ENCODE results near the gene FNBP1L. TPM values are rescaled to one million over a fixed set of nuclear protein-coding genes. Genes with fewer than 3 reads are reported as not detected.

FNBP1L gene
- total RNA-seq, 2 donors from 2014 or later, result 12.2 to 13.2 TPM

- no peaks in the 10 kb centered on the region for H3K36me3 ChIP-seq
- DNase-seq (ENCODE audit: low spot score) (no peak), ATAC-seq (ENCODE audit: insufficient number of reproducible peaks, low FRiP score, low read depth) (no peak)
- no peak overlapping the region for H3K4me3 ChIP-seq
- no peaks in the 10 kb centered on the region for H3K27me3 ChIP-seq (replicated peaks; ENCODE audit: insufficient read depth)
- H3K4me1 ChIP-seq (ENCODE audit: control insufficient read depth in 1 of 2, low read depth in 2 of 2), result peaks cover 31 to 82% of the 10 kb centered on the region in 2 donors
- H3K9me3 ChIP-seq, result no peaks in the 10 kb centered on the region
- no peak for TF ChIP-seq CTCF (IDR thresholded peaks at IDR 0.05)
- H3K27ac ChIP-seq, result no peak overlapping the region
Observed at GRCh38 chr1:93596329-93597089, 148.6 kb downstream of the FNBP1L start.

- no peak overlapping the region for H3K27ac ChIP-seq
- TF ChIP-seq CTCF (IDR thresholded peaks at IDR 0.05), result no peak
- H3K27me3 ChIP-seq (replicated peaks; ENCODE audit: insufficient read depth), result no peaks in the 10 kb centered on the region
- DNase-seq (ENCODE audit: low spot score) (no peak), ATAC-seq (ENCODE audit: insufficient number of reproducible peaks, low FRiP score, low read depth) (no peak)
- H3K4me1 ChIP-seq (ENCODE audit: control insufficient read depth in 1 of 2, low read depth in 2 of 2), result peaks cover 23 to 70% of the 10 kb centered on the region in 2 donors
- H3K4me3 ChIP-seq, result no peak overlapping the region
- no peaks in the 10 kb centered on the region for H3K9me3 ChIP-seq
- H3K36me3 ChIP-seq, result no peaks in the 10 kb centered on the region
Observed at GRCh38 chr1:93597709-93598108, 149.8 kb downstream of the FNBP1L start.

- H3K36me3 ChIP-seq, result no peaks in the 10 kb centered on the region
- H3K27me3 ChIP-seq (replicated peaks; ENCODE audit: insufficient read depth), result no peaks in the 10 kb centered on the region
- ATAC-seq (ENCODE audit: insufficient number of reproducible peaks, low FRiP score, low read depth), result no peak
- TF ChIP-seq CTCF (IDR thresholded peaks at IDR 0.05), result no peak
- DNase-seq (ENCODE audit: low spot score), result no peak
- H3K4me3 ChIP-seq, result no peak overlapping the region
- peaks cover 16 to 63% of the 10 kb centered on the region in 2 donors for H3K4me1 ChIP-seq (ENCODE audit: control insufficient read depth in 1 of 2, low read depth in 2 of 2)
- H3K9me3 ChIP-seq, result no peaks in the 10 kb centered on the region
- peak overlapping the region in 1 of 2 donors; percentile 18 for H3K27ac ChIP-seq
Observed at GRCh38 chr1:93598396-93598795, 150.5 kb downstream of the FNBP1L start.

GRCh38 chr1:93598861-93599439, 151.0 kb downstream of the FNBP1L start:
- no peaks in the 10 kb centered on the region for H3K27me3 ChIP-seq (replicated peaks; ENCODE audit: insufficient read depth)
- TF ChIP-seq CTCF (IDR thresholded peaks at IDR 0.05), result no peak
- ATAC-seq (ENCODE audit: insufficient number of reproducible peaks, low FRiP score, low read depth) (no peak), DNase-seq (ENCODE audit: low spot score) (no peak)
- H3K36me3 ChIP-seq, result no peaks in the 10 kb centered on the region
- peak overlapping the region in 1 of 2 donors; percentile 18 for H3K27ac ChIP-seq
- H3K4me3 ChIP-seq, result no peak overlapping the region
- peaks cover 14 to 57% of the 10 kb centered on the region in 2 donors for H3K4me1 ChIP-seq (ENCODE audit: control insufficient read depth in 1 of 2, low read depth in 2 of 2)
- no peaks in the 10 kb centered on the region for H3K9me3 ChIP-seq

- DNase-seq (ENCODE audit: low spot score), result no peak
- H3K27me3 ChIP-seq (replicated peaks; ENCODE audit: insufficient read depth), result no peaks in the 10 kb centered on the region
- peaks cover 14 to 53% of the 10 kb centered on the region in 2 donors for H3K4me1 ChIP-seq (ENCODE audit: control insufficient read depth in 1 of 2, low read depth in 2 of 2)
Observed at GRCh38 chr1:93599479-93599878, 151.6 kb downstream of the FNBP1L start.

More at GRCh38 chr1:93599479-93599878, 151.6 kb downstream of the FNBP1L start:
- TF ChIP-seq CTCF (IDR thresholded peaks at IDR 0.05), result no peak
- ATAC-seq (ENCODE audit: insufficient number of reproducible peaks, low FRiP score, low read depth), result no peak
- Histone ChIP-seq H3K4me3 (no peak overlapping the region), H3K36me3 (no peaks in the 10 kb centered on the region), H3K27ac (no peak overlapping the region), H3K9me3 (no peaks in the 10 kb centered on the region)
